HG03045 (cell line): ENCODE measurements around the gene FANCL.
"Not testable (repeated sequence)": the region's sequence is repeated elsewhere in the genome, so short reads cannot be mapped to it uniquely, and the experiment has no call there.

ENCODE experiments used
- ATAC-seq: cut with Tn5 transposase; IDR thresholded peaks from one replicate; pipeline ENCODE4 v1.9.1; 2021; ENCODE audit warnings: mild to moderate bottlenecking, moderate library complexity; ENCODE audit not compliant: unreplicated experiment

The FANCL gene

GRCh38 chr2:58240670-58241545, at the start of gene FANCL:
TSS of gene FANCL (minus strand) at chr2:58241325. CDS start at chr2:58241313, 12 bp downstream.
- peak; percentile 87 for ATAC-seq

- no peak for ATAC-seq
Measured at GRCh38 chr2:58289029-58289428, 47.9 kb upstream of the FANCL start.

- ATAC-seq = no peak
Measured at GRCh38 chr2:58283931-58284330, 42.8 kb upstream of the FANCL start.

- ATAC-seq = not testable (repeated sequence)
Measured at GRCh38 chr2:58275144-58275543, 34.0 kb upstream of the FANCL start.

- no peak for ATAC-seq
Measured at GRCh38 chr2:58271826-58272225, 30.7 kb upstream of the FANCL start.

GRCh38 chr2:58268685-58269084, 27.6 kb upstream of the FANCL start:
- no peak for ATAC-seq

GRCh38 chr2:58266211-58266610, 25.1 kb upstream of the FANCL start:
- no peak for ATAC-seq

GRCh38 chr2:58261209-58261608, 20.1 kb upstream of the FANCL start:
- no peak for ATAC-seq

GRCh38 chr2:58258456-58258855, 17.3 kb upstream of the FANCL start:
- ATAC-seq = peak; percentile 66

GRCh38 chr2:58251331-58252201, 10.4 kb upstream of the FANCL start:
- not testable (repeated sequence) for ATAC-seq

- ATAC-seq = no peak
Measured at GRCh38 chr2:58241546-58241864, 380 bp upstream of the FANCL start.

- no peak for ATAC-seq
Measured at GRCh38 chr2:58239243-58239925, 1.7 kb downstream of the FANCL start.

GRCh38 chr2:58237741-58238140, 3.4 kb downstream of the FANCL start:
- no peak for ATAC-seq

- ATAC-seq = no peak
Measured at GRCh38 chr2:58235984-58236383, 5.1 kb downstream of the FANCL start.

GRCh38 chr2:58235170-58235569, 6.0 kb downstream of the FANCL start:
- no peak for ATAC-seq

GRCh38 chr2:58228299-58228698, 12.8 kb downstream of the FANCL start:
- ATAC-seq = no peak

- no peak for ATAC-seq
Measured at GRCh38 chr2:58227171-58227917, 13.8 kb downstream of the FANCL start.

GRCh38 chr2:58221909-58222308, 19.2 kb downstream of the FANCL start:
- ATAC-seq = no peak

- ATAC-seq = no peak
Measured at GRCh38 chr2:58215429-58215828, 25.7 kb downstream of the FANCL start.

GRCh38 chr2:58210951-58211568, 30.1 kb downstream of the FANCL start:
- ATAC-seq = not testable (repeated sequence)
